ENCODE results near the gene CBFA2T3. TPM values are rescaled to one million over a fixed set of nuclear protein-coding genes. Genes with fewer than 3 reads are reported as not detected.

The CBFA2T3 gene
- total RNA-seq, 4 donors from 2014 or later, result 1.4 to 5.8 (median 1.5) TPM

DNA sequence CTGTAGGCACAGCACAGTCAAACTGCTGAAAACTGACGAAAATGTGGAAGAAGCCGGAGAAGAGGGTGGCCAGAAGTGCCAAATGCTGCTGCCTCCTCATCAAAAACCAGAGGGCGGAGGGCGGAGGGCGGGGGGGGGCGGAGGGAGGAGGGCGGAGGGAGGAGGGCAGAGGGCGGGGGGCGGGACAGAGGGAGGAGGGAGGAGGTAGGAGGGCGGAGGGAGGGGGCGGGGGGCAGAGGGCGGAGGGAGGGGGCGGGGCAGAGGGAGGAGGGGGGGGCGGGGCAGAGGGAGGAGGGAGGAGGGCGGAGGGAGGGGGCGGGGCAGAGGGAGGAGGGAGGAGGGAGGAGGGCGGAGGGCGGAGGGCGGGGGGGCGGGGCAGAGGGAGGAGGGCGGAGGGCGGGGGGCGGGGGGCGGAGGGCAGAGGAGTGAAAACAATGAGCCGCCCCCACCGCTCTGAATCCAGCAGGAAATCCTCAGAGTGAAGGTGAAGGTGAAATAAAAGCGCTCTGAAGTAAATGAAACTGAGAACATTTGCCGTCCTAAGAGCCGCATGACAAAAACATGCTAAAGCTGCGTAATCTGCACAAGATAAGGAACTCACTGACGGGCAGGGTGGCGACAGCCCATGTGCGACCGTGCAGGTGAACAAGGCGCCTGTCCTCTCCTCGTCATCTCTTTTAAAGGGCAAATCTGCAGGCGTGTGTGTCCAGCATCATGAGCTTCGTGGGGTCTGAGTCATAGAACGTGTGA is 22.6 kb upstream of the CBFA2T3 start:
- Histone ChIP-seq H3K27me3 (peaks cover 91% of the 10 kb centered on the region), H3K27ac (no peak overlapping the region), H3K4me3 (no peak overlapping the region), H3K4me1 (no peaks in the 10 kb centered on the region), H3K36me3 (no peaks in the 10 kb centered on the region), H3K9me3 (peaks cover 0 to 49% (median 0%) of the 10 kb centered on the region in 3 donors)
- no peak for ATAC-seq
- 11 to 48% methylated on average over 5 to 13 of the region's 39 CpGs for whole genome bisulfite sequencing, 2 donors (ENCODE audit: low coverage in 1 of 2)
- TF ChIP-seq POLR2AphosphoS5 (IDR thresholded peaks at IDR 0.05), result no peak
- no peak for TF ChIP-seq POLR2A (IDR thresholded peaks at IDR 0.05)
- TF ChIP-seq, protein P1, sequence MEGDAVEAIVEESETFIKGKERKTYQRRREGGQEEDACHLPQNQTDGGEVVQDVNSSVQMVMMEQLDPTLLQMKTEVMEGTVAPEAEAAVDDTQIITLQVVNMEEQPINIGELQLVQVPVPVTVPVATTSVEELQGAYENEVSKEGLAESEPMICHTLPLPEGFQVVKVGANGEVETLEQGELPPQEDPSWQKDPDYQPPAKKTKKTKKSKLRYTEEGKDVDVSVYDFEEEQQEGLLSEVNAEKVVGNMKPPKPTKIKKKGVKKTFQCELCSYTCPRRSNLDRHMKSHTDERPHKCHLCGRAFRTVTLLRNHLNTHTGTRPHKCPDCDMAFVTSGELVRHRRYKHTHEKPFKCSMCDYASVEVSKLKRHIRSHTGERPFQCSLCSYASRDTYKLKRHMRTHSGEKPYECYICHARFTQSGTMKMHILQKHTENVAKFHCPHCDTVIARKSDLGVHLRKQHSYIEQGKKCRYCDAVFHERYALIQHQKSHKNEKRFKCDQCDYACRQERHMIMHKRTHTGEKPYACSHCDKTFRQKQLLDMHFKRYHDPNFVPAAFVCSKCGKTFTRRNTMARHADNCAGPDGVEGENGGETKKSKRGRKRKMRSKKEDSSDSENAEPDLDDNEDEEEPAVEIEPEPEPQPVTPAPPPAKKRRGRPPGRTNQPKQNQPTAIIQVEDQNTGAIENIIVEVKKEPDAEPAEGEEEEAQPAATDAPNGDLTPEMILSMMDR (IDR thresholded peaks at IDR 0.05), result no peak
- TF ChIP-seq EP300 (IDR thresholded peaks at IDR 0.05), result no peak

DNA sequence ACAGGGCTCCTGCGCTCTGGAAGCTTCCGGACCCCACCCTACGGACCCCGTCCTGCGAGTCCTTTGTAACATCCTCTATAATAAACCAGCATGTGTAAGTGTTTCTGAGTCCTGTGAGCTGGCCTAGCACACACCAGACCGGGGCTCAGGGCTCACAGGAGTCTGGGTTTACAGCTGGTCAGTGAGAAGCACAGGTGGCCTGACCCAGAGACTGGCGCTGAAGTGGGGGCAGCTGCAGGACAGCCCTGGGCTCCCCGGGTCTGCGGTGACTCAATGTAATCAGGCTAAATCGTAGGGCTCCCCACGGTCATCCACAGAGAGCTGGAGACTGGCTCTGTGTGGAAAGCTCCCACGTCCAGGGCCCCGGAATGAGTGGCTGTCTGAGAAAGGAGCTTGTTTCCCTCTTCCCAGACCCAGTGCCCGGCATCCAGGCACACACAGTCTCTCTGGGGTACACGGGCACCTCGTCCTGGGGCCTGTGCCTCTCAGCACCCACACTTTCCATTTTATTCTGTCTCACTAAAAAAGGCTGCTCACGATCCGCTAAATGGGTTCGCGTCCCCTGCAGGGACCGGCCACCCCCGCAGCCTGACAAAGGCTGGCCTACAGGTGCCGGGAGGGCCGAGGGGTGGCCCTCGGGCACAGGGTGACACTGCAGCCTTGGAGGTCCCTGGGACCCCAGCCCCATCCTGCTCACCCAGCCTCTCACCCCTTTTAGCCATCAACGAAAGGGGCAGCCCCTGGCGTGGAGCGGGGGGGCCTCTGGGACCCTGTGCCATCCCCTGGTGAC is 18.9 kb upstream of the CBFA2T3 start:
- Histone ChIP-seq H3K4me3 (no peak overlapping the region), H3K36me3 (no peaks in the 10 kb centered on the region), H3K27me3 (peaks cover 95% of the 10 kb centered on the region), H3K9me3 (peaks cover 0 to 39% (median 0%) of the 10 kb centered on the region in 3 donors), H3K4me1 (peaks cover 0 to 8% (median 0%) of the 10 kb centered on the region in 3 donors), H3K27ac (no peak overlapping the region)
- ATAC-seq, result no peak
- 70 to 96% methylated on average over 4 to 8 of the region's 28 CpGs for WGBS, 2 donors (ENCODE audit: low coverage in 1 of 2)
- TF ChIP-seq, protein P1 (IDR thresholded peaks at IDR 0.05), result no peak
- TF ChIP-seq POLR2A (IDR thresholded peaks at IDR 0.05), result no peak
- no peak for TF ChIP-seq EP300 (IDR thresholded peaks at IDR 0.05)
- TF ChIP-seq POLR2AphosphoS5 (IDR thresholded peaks at IDR 0.05), result no peak

DNA sequence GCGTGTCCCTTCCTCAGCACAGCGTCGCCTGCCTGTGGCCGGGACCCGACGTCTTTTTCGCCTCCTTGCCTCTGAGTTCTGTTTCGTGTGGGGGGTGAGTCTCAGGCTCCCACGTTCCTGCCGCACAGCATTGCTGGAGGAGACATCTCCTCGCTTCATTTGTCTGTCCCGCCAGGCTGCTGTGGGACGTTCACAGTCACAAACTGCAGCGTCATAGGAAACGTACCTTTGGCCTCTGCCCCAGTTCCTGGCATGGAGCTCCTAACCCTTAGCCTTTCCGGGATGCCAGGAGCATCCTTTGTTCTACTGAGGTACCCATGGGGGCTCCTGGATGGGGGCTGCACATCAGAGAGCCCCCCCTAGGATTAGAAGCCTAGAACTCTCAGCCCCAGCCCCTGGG is 18.2 kb upstream of the CBFA2T3 start:
- 37 to 60% methylated on average over 1 to 8 of the region's 16 CpGs for WGBS, 2 donors (ENCODE audit: low coverage in 1 of 2)
- no peak for ATAC-seq
- Histone ChIP-seq H3K36me3 (no peaks in the 10 kb centered on the region), H3K4me3 (no peak overlapping the region), H3K27me3 (peaks cover 95% of the 10 kb centered on the region), H3K4me1 (peaks cover 0 to 8% (median 0%) of the 10 kb centered on the region in 3 donors), H3K9me3 (peaks cover 0 to 32% (median 0%) of the 10 kb centered on the region in 3 donors), H3K27ac (no peak overlapping the region)
- TF ChIP-seq, protein P1 (IDR thresholded peaks at IDR 0.05), result no peak
- TF ChIP-seq POLR2AphosphoS5 (IDR thresholded peaks at IDR 0.05) (no peak), POLR2A (IDR thresholded peaks at IDR 0.05) (no peak), EP300 (IDR thresholded peaks at IDR 0.05) (no peak)

DNA sequence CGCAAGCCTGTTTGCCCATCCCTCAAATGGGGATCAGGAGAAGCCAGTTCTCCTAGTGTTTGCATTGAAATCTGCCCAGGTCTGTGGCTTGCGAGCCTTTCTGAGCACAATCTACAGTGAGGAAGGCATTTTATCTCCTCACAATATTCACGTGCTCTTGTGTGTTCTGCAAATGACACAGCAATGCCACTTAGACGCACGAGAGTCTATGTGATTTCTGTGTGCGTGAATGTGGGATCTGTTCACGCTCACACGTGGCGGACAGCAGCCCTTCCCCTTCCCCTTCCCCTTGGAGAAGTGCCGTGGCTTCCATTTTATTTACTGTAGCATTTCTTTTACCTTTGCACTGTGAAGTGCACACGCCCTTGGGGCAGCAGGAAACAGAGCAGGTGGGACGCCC is 17.7 kb upstream of the CBFA2T3 start:
- ATAC-seq, result no peak
- H3K4me1 ChIP-seq, result peaks cover 0 to 8% (median 0%) of the 10 kb centered on the region in 3 donors
- H3K27ac ChIP-seq, result no peak overlapping the region
- H3K36me3 ChIP-seq, result no peaks in the 10 kb centered on the region
- peaks cover 95% of the 10 kb centered on the region for H3K27me3 ChIP-seq
- H3K9me3 ChIP-seq, result peaks cover 0 to 27% (median 0%) of the 10 kb centered on the region in 3 donors
- no peak for TF ChIP-seq POLR2A (IDR thresholded peaks at IDR 0.05)
- TF ChIP-seq, protein P1 (IDR thresholded peaks at IDR 0.05), result no peak
- H3K4me3 ChIP-seq, result no peak overlapping the region
- 41 to 51% methylated on average over 5 of the region's 12 CpGs for WGBS, 2 donors (ENCODE audit: low coverage in 1 of 2)

All from gastroesophageal sphincter (tissue), 4 donors.